ENCODE data around the gene STYXL1. TPM values are rescaled to one million over a fixed set of nuclear protein-coding genes. Genes with fewer than 3 reads are reported as not detected.

The STYXL1 gene
- total RNA-seq, 1 donor from 2014 or later, result 35.3 TPM

DNA sequence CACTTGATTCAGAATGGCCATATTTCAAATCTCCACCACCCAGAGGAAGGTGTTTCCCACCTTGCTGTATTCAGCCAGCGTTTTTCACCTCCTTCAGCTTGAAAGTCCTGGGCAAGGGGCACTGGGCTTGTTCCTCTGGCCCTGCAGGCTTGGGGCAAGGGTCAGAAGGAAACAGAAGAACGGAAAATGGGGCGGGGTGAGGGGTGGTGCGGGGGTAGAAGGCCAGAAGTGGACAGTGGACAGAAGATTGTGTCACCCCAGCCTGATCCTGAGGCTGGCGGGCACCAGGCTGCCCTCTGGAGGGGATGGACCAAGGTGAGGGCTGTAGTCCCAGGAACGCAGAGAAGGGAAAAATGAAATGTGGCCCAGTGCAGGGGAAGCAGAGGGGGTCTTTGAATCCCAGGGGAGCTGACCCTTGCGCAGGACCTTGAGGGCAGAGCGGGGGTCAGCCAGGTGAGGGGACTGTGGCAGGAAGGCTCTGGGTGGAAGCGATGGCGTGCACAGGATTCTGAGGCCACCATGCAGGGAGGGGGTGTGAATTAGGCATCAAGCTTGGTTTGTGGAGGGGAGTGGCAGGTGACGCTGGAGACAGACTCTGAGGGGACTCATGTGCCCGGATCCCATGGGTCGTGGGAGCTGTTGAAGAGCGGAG is 76.4 kb downstream of the STYXL1 start:
- Mint-ChIP-seq H3K9me3 (no peaks in the 10 kb centered on the region), H3K27ac (peak overlapping the region; percentile 40), H3K4me3 (no peak overlapping the region), H3K4me1 (peaks cover 13% of the 10 kb centered on the region), H3K36me3 (peaks cover 23% of the 10 kb centered on the region), H3K27me3 (ENCODE audit: low read depth) (no peaks in the 10 kb centered on the region)
- no peak for DNase-seq (ENCODE audit: low spot score in 2 of 2, unreplicated experiment in 2 of 2)
- TF ChIP-seq, protein P1, sequence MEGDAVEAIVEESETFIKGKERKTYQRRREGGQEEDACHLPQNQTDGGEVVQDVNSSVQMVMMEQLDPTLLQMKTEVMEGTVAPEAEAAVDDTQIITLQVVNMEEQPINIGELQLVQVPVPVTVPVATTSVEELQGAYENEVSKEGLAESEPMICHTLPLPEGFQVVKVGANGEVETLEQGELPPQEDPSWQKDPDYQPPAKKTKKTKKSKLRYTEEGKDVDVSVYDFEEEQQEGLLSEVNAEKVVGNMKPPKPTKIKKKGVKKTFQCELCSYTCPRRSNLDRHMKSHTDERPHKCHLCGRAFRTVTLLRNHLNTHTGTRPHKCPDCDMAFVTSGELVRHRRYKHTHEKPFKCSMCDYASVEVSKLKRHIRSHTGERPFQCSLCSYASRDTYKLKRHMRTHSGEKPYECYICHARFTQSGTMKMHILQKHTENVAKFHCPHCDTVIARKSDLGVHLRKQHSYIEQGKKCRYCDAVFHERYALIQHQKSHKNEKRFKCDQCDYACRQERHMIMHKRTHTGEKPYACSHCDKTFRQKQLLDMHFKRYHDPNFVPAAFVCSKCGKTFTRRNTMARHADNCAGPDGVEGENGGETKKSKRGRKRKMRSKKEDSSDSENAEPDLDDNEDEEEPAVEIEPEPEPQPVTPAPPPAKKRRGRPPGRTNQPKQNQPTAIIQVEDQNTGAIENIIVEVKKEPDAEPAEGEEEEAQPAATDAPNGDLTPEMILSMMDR (IDR thresholded peaks at IDR 0.05; ENCODE audit: unreplicated experiment), result no peak

DNA sequence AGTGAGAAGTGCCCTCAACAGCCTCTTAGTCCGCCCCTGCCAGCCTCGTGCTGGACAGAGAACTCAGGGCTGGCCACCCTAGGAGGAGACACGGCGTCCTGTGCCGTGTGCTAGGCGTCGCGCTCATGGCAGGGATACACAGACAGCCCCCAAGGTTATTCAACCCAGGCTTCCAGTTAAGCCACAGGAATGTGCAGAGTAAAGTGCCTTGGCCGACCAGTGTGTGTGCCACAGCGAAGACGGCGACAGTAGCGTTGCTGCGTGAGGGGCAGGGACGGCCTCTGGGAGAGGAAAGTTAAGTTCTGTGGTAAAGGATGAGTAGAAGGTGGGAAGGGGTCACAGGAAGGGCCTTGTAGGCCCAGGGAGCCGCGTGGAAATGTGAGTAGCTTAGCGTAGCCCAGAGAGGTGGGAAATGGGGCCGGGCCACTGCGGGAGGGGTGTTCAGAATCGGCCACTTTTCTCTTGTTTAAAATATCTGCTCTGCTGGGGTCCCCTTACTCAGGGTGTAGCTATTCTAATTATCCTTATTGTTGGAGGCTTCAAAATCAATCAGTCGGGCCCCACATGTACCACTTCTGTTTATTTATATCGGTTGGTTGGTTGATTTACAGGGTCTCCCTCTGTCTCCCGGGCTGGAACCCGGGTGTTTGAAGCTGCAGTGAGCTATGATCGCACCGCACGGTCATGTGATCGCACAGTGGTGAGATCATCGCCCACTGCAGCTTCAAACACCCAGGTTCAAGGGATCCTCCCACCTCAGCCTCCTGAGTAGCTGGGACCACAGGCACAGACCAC is 77.9 kb downstream of the STYXL1 start:
- Mint-ChIP-seq H3K9me3 (no peaks in the 10 kb centered on the region), H3K4me1 (peaks cover 13% of the 10 kb centered on the region), H3K27ac (peak overlapping the region; percentile 18), H3K27me3 (ENCODE audit: low read depth) (no peaks in the 10 kb centered on the region), H3K4me3 (no peak overlapping the region), H3K36me3 (peaks cover 24% of the 10 kb centered on the region)
- TF ChIP-seq, protein P1 (IDR thresholded peaks at IDR 0.05; ENCODE audit: unreplicated experiment), result no peak
- no peak for DNase-seq (ENCODE audit: low spot score in 2 of 2, unreplicated experiment in 2 of 2)

DNA sequence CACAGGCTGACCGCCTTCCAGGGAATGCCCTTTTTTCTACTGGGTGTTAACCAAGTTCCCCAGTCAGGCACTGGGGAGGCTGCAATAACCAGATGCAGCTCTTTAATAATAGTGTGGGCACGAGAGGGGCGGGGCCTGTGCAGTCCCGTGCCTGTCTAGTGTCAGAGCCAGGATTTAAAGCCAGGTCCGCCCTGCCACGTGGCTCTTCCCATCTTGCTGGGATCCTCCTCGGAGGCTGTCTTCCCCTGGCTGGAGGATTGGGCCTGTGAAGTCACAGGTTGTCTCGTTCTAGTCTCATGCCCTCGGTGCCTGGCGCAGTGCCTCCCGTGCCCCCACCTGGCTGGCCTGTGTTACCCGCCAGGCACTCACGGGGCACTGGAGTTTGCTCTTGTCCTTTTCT is 78.6 kb downstream of the STYXL1 start:
- no peaks in the 10 kb centered on the region for H3K9me3 Mint-ChIP-seq
- TF ChIP-seq, protein P1 (IDR thresholded peaks at IDR 0.05; ENCODE audit: unreplicated experiment), result no peak
- peak overlapping the region; percentile 18 for H3K27ac Mint-ChIP-seq
- H3K36me3 Mint-ChIP-seq, result peaks cover 22% of the 10 kb centered on the region
- peaks cover 13% of the 10 kb centered on the region for H3K4me1 Mint-ChIP-seq
- H3K4me3 Mint-ChIP-seq, result no peak overlapping the region
- no peaks in the 10 kb centered on the region for H3K27me3 Mint-ChIP-seq (ENCODE audit: low read depth)
- DNase-seq (ENCODE audit: low spot score in 2 of 2, unreplicated experiment in 2 of 2), result no peak

DNA sequence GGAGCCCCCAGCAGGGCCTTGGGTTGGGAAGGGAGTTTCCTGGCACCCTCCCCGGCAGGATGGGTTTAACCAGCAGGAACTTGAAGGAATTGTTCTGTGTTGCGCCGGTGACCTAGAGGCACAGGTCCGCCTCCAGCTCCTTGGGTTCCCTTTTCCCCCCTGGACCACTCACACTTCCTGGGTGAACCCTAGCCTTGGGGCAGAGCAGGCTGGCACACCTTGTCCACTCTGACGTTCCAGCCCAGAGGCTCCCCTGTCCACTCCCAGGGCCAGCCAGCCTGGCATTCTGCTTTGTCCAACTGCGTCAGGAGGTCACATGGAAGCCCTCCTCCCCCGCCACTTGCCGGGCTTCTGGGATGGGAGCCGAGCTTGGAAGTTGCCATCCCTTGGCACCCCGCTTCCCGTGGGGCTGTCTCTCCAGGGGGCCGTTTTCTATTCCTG is 79.2 kb downstream of the STYXL1 start:
- Mint-ChIP-seq H3K27ac (no peak overlapping the region), H3K36me3 (peaks cover 17% of the 10 kb centered on the region), H3K27me3 (ENCODE audit: low read depth) (no peaks in the 10 kb centered on the region), H3K4me3 (no peak overlapping the region), H3K4me1 (peaks cover 13% of the 10 kb centered on the region), H3K9me3 (no peaks in the 10 kb centered on the region)
- no peak for DNase-seq (ENCODE audit: low spot score in 2 of 2, unreplicated experiment in 2 of 2)
- TF ChIP-seq, protein P1 (IDR thresholded peaks at IDR 0.05; ENCODE audit: unreplicated experiment), result no peak

DNA sequence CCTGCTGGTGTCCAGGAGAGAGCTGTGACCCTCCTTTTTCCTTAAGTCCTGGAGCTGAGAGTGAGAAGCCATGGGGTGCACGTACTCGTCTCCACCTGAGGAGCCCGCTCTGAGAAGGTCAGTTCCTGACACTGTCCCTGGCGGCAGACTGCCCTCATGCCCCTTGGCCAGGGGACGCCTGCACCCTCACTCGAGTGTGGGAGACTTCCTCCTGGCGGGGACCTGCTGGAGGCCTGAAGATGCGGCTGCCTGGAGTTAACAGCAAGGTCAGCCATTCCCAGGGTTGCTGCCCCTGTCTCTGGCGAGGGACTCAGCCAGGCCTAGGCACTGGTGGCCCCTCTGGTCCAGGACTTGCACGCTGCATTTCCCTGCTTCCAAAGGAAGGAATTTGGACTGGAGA is 79.8 kb downstream of the STYXL1 start:
- H3K27me3 Mint-ChIP-seq (ENCODE audit: low read depth), result no peaks in the 10 kb centered on the region
- TF ChIP-seq, protein P1 (IDR thresholded peaks at IDR 0.05; ENCODE audit: unreplicated experiment), result no peak
- H3K4me3 Mint-ChIP-seq, result no peak overlapping the region
- no peak for DNase-seq (ENCODE audit: low spot score in 2 of 2, unreplicated experiment in 2 of 2)
- peak overlapping the region; percentile 77 for H3K27ac Mint-ChIP-seq
- H3K4me1 Mint-ChIP-seq, result peaks cover 14% of the 10 kb centered on the region
- H3K9me3 Mint-ChIP-seq, result no peaks in the 10 kb centered on the region
- H3K36me3 Mint-ChIP-seq, result peaks cover 20% of the 10 kb centered on the region
